GM19463 (cell line): ENCODE measurements around the gene PEPD.

Source experiments
- ATAC-seq: cut with Tn5 transposase; IDR thresholded peaks from one replicate; pipeline ENCODE4 v1.9.1; 2021; ENCODE audit warnings: mild to moderate bottlenecking, moderate library complexity; ENCODE audit not compliant: unreplicated experiment

Gene PEPD

GRCh38 chr19:33427801-33428626, 93.6 kb downstream of the PEPD start:
- no peak for ATAC-seq

GRCh38 chr19:33426621-33427361, 94.8 kb downstream of the PEPD start:
- ATAC-seq, result no peak

GRCh38 chr19:33424181-33424580, 97.4 kb downstream of the PEPD start:
- ATAC-seq, result no peak

- ATAC-seq, result no peak
Measured at GRCh38 chr19:33422369-33423180, 99.0 kb downstream of the PEPD start.

- no peak for ATAC-seq
Measured at GRCh38 chr19:33421368-33421767, 100.2 kb downstream of the PEPD start.

- ATAC-seq, result no peak
Measured at GRCh38 chr19:33420821-33421220, 100.8 kb downstream of the PEPD start.

GRCh38 chr19:33419788-33420130, 101.8 kb downstream of the PEPD start:
- ATAC-seq, result no peak

GRCh38 chr19:33418871-33419787, 102.5 kb downstream of the PEPD start:
- no peak for ATAC-seq

- no peak for ATAC-seq
Measured at GRCh38 chr19:33418461-33418860, 103.1 kb downstream of the PEPD start.

- ATAC-seq, result no peak
Measured at GRCh38 chr19:33417751-33418150, 103.8 kb downstream of the PEPD start.

GRCh38 chr19:33416307-33417215, 105.0 kb downstream of the PEPD start:
- no peak for ATAC-seq

GRCh38 chr19:33414667-33415605, 106.7 kb downstream of the PEPD start:
- ATAC-seq, result no peak

GRCh38 chr19:33413868-33414666, 107.5 kb downstream of the PEPD start:
- no peak for ATAC-seq

- no peak for ATAC-seq
Measured at GRCh38 chr19:33413426-33413725, 108.2 kb downstream of the PEPD start.

- no peak for ATAC-seq
Measured at GRCh38 chr19:33412601-33413425, 108.8 kb downstream of the PEPD start.

- no peak for ATAC-seq
Measured at GRCh38 chr19:33411621-33412180, 109.9 kb downstream of the PEPD start.
